ENCODE measurements around the gene HMOX1. TPM values are rescaled to one million over a fixed set of nuclear protein-coding genes. Genes with fewer than 3 reads are reported as not detected.

HMOX1 gene
- total and polyA plus RNA-seq, 2 of the 13 experiments (the other 11 are each of a cell fraction or from before 2014, with no cell fraction given), result 53.6 to 67.4 TPM

GRCh38 chr22:35399678-35400500, 19.0 kb downstream of the HMOX1 start, which contains the start of gene MCM5 (continued):
- TF ChIP-seq ZNF503 (CRISPR knock-in tag; IDR thresholded peaks at IDR 0.05) (peak; percentile 36; the same call in 1 of the 2 replicates), RFX1 (IDR thresholded peaks at IDR 0.05) (no peak), ZBTB46 (CRISPR knock-in tag; IDR thresholded peaks at IDR 0.05; ENCODE audit: borderline replicate concordance) (no peak), MTA1 (CRISPR knock-in tag; IDR thresholded peaks at IDR 0.05; ENCODE audit: borderline replicate concordance) (no peak), CREB1 (IDR thresholded peaks at IDR 0.05) (peak; percentile 74), CREB1 (CRISPR knock-in tag; IDR thresholded peaks at IDR 0.05) (peak; percentile 82), BRD4 (CRISPR knock-in tag; IDR thresholded peaks at IDR 0.05) (peak; percentile 83), TEAD2 (CRISPR knock-in tag; IDR thresholded peaks at IDR 0.05) (no peak), ZNF776 (CRISPR knock-in tag; IDR thresholded peaks at IDR 0.05) (peak; percentile 86; the same call in 1 of the 2 replicates), PHB2 (IDR thresholded peaks at IDR 0.05; ENCODE audit: partially characterized antibody) (no peak), MIXL1 (CRISPR knock-in tag; IDR thresholded peaks at IDR 0.05) (0 out of 2 replicates have a peak, but pooled peaks have one; percentile 2), KLF13 (CRISPR knock-in tag; IDR thresholded peaks at IDR 0.05) (no peak), NCOA1 (CRISPR knock-in tag; IDR thresholded peaks at IDR 0.05) (0 out of 2 replicates have a peak, but pooled peaks have one; percentile 63), REL (CRISPR knock-in tag; conservative IDR thresholded peaks at IDR 0.05) (no peak), EED (CRISPR knock-in tag; IDR thresholded peaks at IDR 0.05) (peak; percentile 69; the same call in 1 of the 2 replicates), TBX2 (CRISPR knock-in tag; IDR thresholded peaks at IDR 0.05; ENCODE audit: borderline replicate concordance) (peak; percentile 90), NR3C1 (CRISPR knock-in tag; IDR thresholded peaks at IDR 0.05) (no peak), MXD4 (CRISPR knock-in tag; IDR thresholded peaks at IDR 0.05) (peak; percentile 23; the same call in 1 of the 2 replicates), SMARCC2 (IDR thresholded peaks at IDR 0.05) (no peak), SAFB2 (CRISPR knock-in tag; IDR thresholded peaks at IDR 0.05; ENCODE audit: borderline replicate concordance, low read depth) (no peak; the same call in 1 of the 2 replicates), ZNF335 (CRISPR knock-in tag; IDR thresholded peaks at IDR 0.05) (no peak), HMGA1 (CRISPR knock-in tag; conservative IDR thresholded peaks at IDR 0.05) (no peak), ELF1 (CRISPR knock-in tag; IDR thresholded peaks at IDR 0.05) (peak; percentile 92), POLR2AphosphoS5 (IDR thresholded peaks at IDR 0.05; ENCODE audit: low read depth, low read length) (peak; percentile 56; the same call in 1 of the 2 replicates)
- TF ChIP-seq, protein P1, sequence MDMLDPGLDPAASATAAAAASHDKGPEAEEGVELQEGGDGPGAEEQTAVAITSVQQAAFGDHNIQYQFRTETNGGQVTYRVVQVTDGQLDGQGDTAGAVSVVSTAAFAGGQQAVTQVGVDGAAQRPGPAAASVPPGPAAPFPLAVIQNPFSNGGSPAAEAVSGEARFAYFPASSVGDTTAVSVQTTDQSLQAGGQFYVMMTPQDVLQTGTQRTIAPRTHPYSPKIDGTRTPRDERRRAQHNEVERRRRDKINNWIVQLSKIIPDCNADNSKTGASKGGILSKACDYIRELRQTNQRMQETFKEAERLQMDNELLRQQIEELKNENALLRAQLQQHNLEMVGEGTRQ (IDR thresholded peaks at IDR 0.05; ENCODE audit: low read depth, low read length), result no peak
- TF ChIP-seq, protein P1 (CRISPR knock-in tag; IDR thresholded peaks at IDR 0.05; ENCODE audit: borderline replicate concordance), result no peak
